MCF 10A (cell line): Measurements from ENCODE around the gene DNAJB2. TPM values are rescaled to one million over a fixed set of nuclear protein-coding genes. Genes with fewer than 3 reads are reported as not detected.

Source experiments
- BruUV-seq: library from RNA; stranded (reverse); fragments of 400-500 nt; replicated peaks from 2 replicates; lab custom pipeline; 2021; lab: Mats Ljungman, UMichigan
- CTCF ChIA-PET: fragments of 300-600 bp; sonication (Branson Sonifier 250); formaldehyde crosslinking; extraction: SDS; loops from one replicate; lab custom pipeline; 2021; ENCODE audit warnings: antibody characterized with exemption, inconsistent platforms; lab: Yijun Ruan, JAX
- POLR2A ChIA-PET: fragments of 300-600, 350-650 bp; sonication (Branson Sonifier 250); formaldehyde crosslinking; extraction: SDS; loops from one replicate; lab custom pipeline; 2020; ENCODE audit warnings: antibody characterized with exemption, inconsistent platforms; lab: Yijun Ruan, JAX
- DNase-seq: peaks from one replicate; pipeline ENCODE4 v3.0.0-alpha.2; 2018; ENCODE audit not compliant: unreplicated experiment
- H3K27ac Mint-ChIP-seq: one replicate; pipeline ENCODE4 v1.8.0; 2022; ENCODE audit warnings: mild to moderate bottlenecking, low read depth, mixed read lengths; ENCODE audit not compliant: unreplicated experiment
- H3K27me3 Mint-ChIP-seq: one replicate; pipeline ENCODE4 v1.8.0; 2022; ENCODE audit warnings: mixed read lengths; ENCODE audit not compliant: insufficient read depth, unreplicated experiment
- H3K36me3 Mint-ChIP-seq: one replicate; pipeline ENCODE4 v1.8.0; 2022; ENCODE audit warnings: mild to moderate bottlenecking, moderate library complexity, mixed read lengths; ENCODE audit not compliant: insufficient read depth, unreplicated experiment
- H3K4me1 Mint-ChIP-seq: one replicate; pipeline ENCODE4 v1.8.0; 2022; ENCODE audit warnings: mixed read lengths; ENCODE audit not compliant: insufficient read depth, unreplicated experiment
- H3K4me3 Mint-ChIP-seq: one replicate; pipeline ENCODE4 v1.8.0; 2022; ENCODE audit warnings: mild to moderate bottlenecking, moderate library complexity, mixed read lengths; ENCODE audit not compliant: unreplicated experiment
- H3K9me3 Mint-ChIP-seq: one replicate; pipeline ENCODE4 v1.8.0; 2022; ENCODE audit warnings: mixed read lengths; ENCODE audit not compliant: unreplicated experiment
- intact Hi-C: fragments of 100-400 bp; cut with micrococcal nuclease; formaldehyde crosslinking; loops from 2 replicates; pipeline ENCODE4 v1.14.1; 2022
- total RNA-seq: library from RNA; stranded (reverse); gene quantifications from 2 replicates; pipeline ENCODE4 v1.2.3, GENCODE V29; 2022
- TF ChIP-seq, protein P1 (sequence below): fragments of 200-600 bp; IDR thresholded peaks from one replicate; pipeline ENCODE4 v1.8.0; 2022; ENCODE audit warnings: antibody characterized with exemption, mild to moderate bottlenecking; ENCODE audit not compliant: unreplicated experiment

Gene DNAJB2
- total RNA-seq, 1 experiment from 2014 or later: 59.8 TPM

GRCh38 chr2:219327719-219328118, 48.6 kb downstream of the DNAJB2 start:
- intact Hi-C loops: no loop called here
- CTCF ChIA-PET: interaction anchor here (1.0 kb wide), 1 partner anchor 25 kb away, joined by 3 read pairs; no protein-coding TSS in a partner anchor

GRCh38 chr2:219331560-219332213, 52.5 kb downstream of the DNAJB2 start:
- ChIA-PET POLR2A (no interaction called here), CTCF (interaction anchor here (0.5 to 1.2 kb wide), 2 partner anchors 8 to 172 kb away, joined by 3 to 5 read pairs; no protein-coding TSS in a partner anchor)
- Mint-ChIP-seq H3K27ac (no peak overlapping the region), H3K27me3 (peaks cover 73% of the 10 kb centered on the region), H3K4me3 (no peak overlapping the region), H3K9me3 (no peaks in the 10 kb centered on the region), H3K36me3 (no peaks in the 10 kb centered on the region), H3K4me1 (peaks cover 6% of the 10 kb centered on the region)
- BruUV-seq: no TSS peak
- DNase-seq: no peak
- intact Hi-C loops: no loop called here
- TF ChIP-seq, protein P1, sequence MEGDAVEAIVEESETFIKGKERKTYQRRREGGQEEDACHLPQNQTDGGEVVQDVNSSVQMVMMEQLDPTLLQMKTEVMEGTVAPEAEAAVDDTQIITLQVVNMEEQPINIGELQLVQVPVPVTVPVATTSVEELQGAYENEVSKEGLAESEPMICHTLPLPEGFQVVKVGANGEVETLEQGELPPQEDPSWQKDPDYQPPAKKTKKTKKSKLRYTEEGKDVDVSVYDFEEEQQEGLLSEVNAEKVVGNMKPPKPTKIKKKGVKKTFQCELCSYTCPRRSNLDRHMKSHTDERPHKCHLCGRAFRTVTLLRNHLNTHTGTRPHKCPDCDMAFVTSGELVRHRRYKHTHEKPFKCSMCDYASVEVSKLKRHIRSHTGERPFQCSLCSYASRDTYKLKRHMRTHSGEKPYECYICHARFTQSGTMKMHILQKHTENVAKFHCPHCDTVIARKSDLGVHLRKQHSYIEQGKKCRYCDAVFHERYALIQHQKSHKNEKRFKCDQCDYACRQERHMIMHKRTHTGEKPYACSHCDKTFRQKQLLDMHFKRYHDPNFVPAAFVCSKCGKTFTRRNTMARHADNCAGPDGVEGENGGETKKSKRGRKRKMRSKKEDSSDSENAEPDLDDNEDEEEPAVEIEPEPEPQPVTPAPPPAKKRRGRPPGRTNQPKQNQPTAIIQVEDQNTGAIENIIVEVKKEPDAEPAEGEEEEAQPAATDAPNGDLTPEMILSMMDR: no peak

More at GRCh38 chr2:219327719-219328118, 48.6 kb downstream of the DNAJB2 start:
- Mint-ChIP-seq H3K27me3 (peaks cover 76% of the 10 kb centered on the region), H3K9me3 (no peaks in the 10 kb centered on the region), H3K27ac (no peak overlapping the region), H3K36me3 (no peaks in the 10 kb centered on the region), H3K4me3 (no peak overlapping the region), H3K4me1 (no peaks in the 10 kb centered on the region)
- TF ChIP-seq, protein P1: no peak
- DNase-seq: no peak
- POLR2A ChIA-PET: no interaction called here
- no TSS peak for BruUV-seq

GRCh38 chr2:219332542-219332941, 53.4 kb downstream of the DNAJB2 start, which contains the start of gene RESP18:
Gene RESP18, minus strand, starts transcription at chr2:219332744.
- TF ChIP-seq, protein P1: no peak
- H3K27me3 Mint-ChIP-seq: peaks cover 80% of the 10 kb centered on the region
- BruUV-seq: no TSS peak
- no peak within 1 kb of the TSS for H3K27ac Mint-ChIP-seq
- DNase-seq: no peak
- H3K36me3 Mint-ChIP-seq: no peaks in the 10 kb centered on the region
- intact Hi-C loops: no loop called here
- peaks cover 6% of the 10 kb centered on the region for H3K4me1 Mint-ChIP-seq
- POLR2A ChIA-PET: no interaction called here
- CTCF ChIA-PET: interaction anchor here (0.5 to 1.2 kb wide), 3 partner anchors 9 to 173 kb away, joined by 3 to 5 read pairs (median 3); no protein-coding TSS in a partner anchor
- H3K9me3 Mint-ChIP-seq: no peaks in the 10 kb centered on the region
- H3K4me3 Mint-ChIP-seq: no peak within 1 kb of the TSS

GRCh38 chr2:219334076-219334475, 54.9 kb downstream of the DNAJB2 start:
- TF ChIP-seq, protein P1: no peak
- intact Hi-C loops: no loop called here
- Mint-ChIP-seq H3K4me3 (no peak overlapping the region), H3K27ac (no peak overlapping the region), H3K27me3 (peaks cover 85% of the 10 kb centered on the region), H3K36me3 (no peaks in the 10 kb centered on the region), H3K9me3 (no peaks in the 10 kb centered on the region), H3K4me1 (peaks cover 6% of the 10 kb centered on the region)
- no TSS peak for BruUV-seq
- DNase-seq: no peak
- ChIA-PET CTCF (no interaction called here), POLR2A (no interaction called here)
